Measurements from ENCODE around the gene ACAT1. TPM values are rescaled to one million over a fixed set of nuclear protein-coding genes. Genes with fewer than 3 reads are reported as not detected.

Gene ACAT1
- total RNA-seq, 2 experiments from 2014 or later: 13.8 to 18.5 TPM

GRCh38 chr11:108147150-108147549, 25.8 kb downstream of the ACAT1 start:
- TF ChIP-seq CTCF (IDR thresholded peaks at IDR 0.05): no peak
- intact Hi-C loops (cut with DNase I, micrococcal nuclease): no loop called here
- peaks cover 95% of the 10 kb centered on the region for H3K36me3 ChIP-seq (ENCODE audit: insufficient read depth, low read length)
- no peaks in the 10 kb centered on the region for H3K27me3 Mint-ChIP-seq
- ChIA-PET CTCF (no interaction called here), POLR2A (no interaction called here)
- no peak overlapping the region for H3K4me3 Mint-ChIP-seq
- H3K36me3 Mint-ChIP-seq (ENCODE audit: low read depth): peaks cover 97% of the 10 kb centered on the region
- ATAC-seq (ENCODE audit: poor library complexity): no peak
- H3K9me3 Mint-ChIP-seq: no peaks in the 10 kb centered on the region
- H3K9me3 ChIP-seq (ENCODE audit: control insufficient read depth in 1 of 2, insufficient read depth in 1 of 2, low read length in 2 of 2): no peaks in the 10 kb centered on the region
- H3K4me1 Mint-ChIP-seq (ENCODE audit: low read depth): peaks cover 11% of the 10 kb centered on the region
- no peak for DNase-seq
- peak overlapping the region; percentile 53 for H3K27ac Mint-ChIP-seq
- no peak overlapping the region for H3K4me3 ChIP-seq (ENCODE audit: low read length)
- no peaks in the 10 kb centered on the region for H3K4me1 ChIP-seq (ENCODE audit: insufficient read depth, low read length)
- H3K27me3 ChIP-seq (ENCODE audit: control insufficient read depth in 1 of 2, insufficient read depth in 2 of 2, low read length in 2 of 2): no peaks in the 10 kb centered on the region
- H3K27ac ChIP-seq (ENCODE audit: low read depth in 1 of 2, low read length in 2 of 2): no peak overlapping the region

GRCh38 chr11:108148556-108148955, 27.2 kb downstream of the ACAT1 start:
- Histone ChIP-seq H3K9me3 (ENCODE audit: control insufficient read depth in 1 of 2, insufficient read depth in 1 of 2, low read length in 2 of 2) (no peaks in the 10 kb centered on the region), H3K27me3 (ENCODE audit: control insufficient read depth in 1 of 2, insufficient read depth in 2 of 2, low read length in 2 of 2) (no peaks in the 10 kb centered on the region), H3K4me1 (ENCODE audit: insufficient read depth, low read length) (no peaks in the 10 kb centered on the region), H3K4me3 (ENCODE audit: low read length) (no peak overlapping the region), H3K27ac (ENCODE audit: low read depth in 1 of 2, low read length in 2 of 2) (no peak overlapping the region), H3K36me3 (ENCODE audit: insufficient read depth, low read length) (peaks cover 91% of the 10 kb centered on the region)
- ATAC-seq (ENCODE audit: poor library complexity) (no peak), DNase-seq (no peak)
- peaks cover 92% of the 10 kb centered on the region for H3K36me3 Mint-ChIP-seq (ENCODE audit: low read depth)
- peaks cover 11% of the 10 kb centered on the region for H3K4me1 Mint-ChIP-seq (ENCODE audit: low read depth)
- ChIA-PET POLR2A (interaction anchor here (0.7 kb wide), 1 partner anchor 9 kb away, joined by 3 read pairs; no protein-coding TSS in a partner anchor), CTCF (no interaction called here)
- no peak overlapping the region for H3K27ac Mint-ChIP-seq
- intact Hi-C loops (cut with DNase I, micrococcal nuclease): no loop called here
- no peak for TF ChIP-seq CTCF (IDR thresholded peaks at IDR 0.05)
- no peaks in the 10 kb centered on the region for H3K9me3 Mint-ChIP-seq
- no peak overlapping the region for H3K4me3 Mint-ChIP-seq
- H3K27me3 Mint-ChIP-seq: no peaks in the 10 kb centered on the region

GRCh38 chr11:108154591-108154990, 33.2 kb downstream of the ACAT1 start:
- CTCF ChIA-PET: interaction anchor here (1.2 kb wide), 1 partner anchor 8 kb away, joined by 3 read pairs; no protein-coding TSS in a partner anchor
- Mint-ChIP-seq H3K27me3 (no peaks in the 10 kb centered on the region), H3K4me3 (no peak overlapping the region), H3K9me3 (no peaks in the 10 kb centered on the region), H3K36me3 (ENCODE audit: low read depth) (peaks cover 91% of the 10 kb centered on the region), H3K4me1 (ENCODE audit: low read depth) (peaks cover 5% of the 10 kb centered on the region), H3K27ac (peak overlapping the region; percentile 55)
- POLR2A ChIA-PET: no interaction called here
- Histone ChIP-seq H3K27me3 (ENCODE audit: control insufficient read depth in 1 of 2, insufficient read depth in 2 of 2, low read length in 2 of 2) (no peaks in the 10 kb centered on the region), H3K9me3 (ENCODE audit: control insufficient read depth in 1 of 2, insufficient read depth in 1 of 2, low read length in 2 of 2) (no peaks in the 10 kb centered on the region), H3K4me1 (ENCODE audit: insufficient read depth, low read length) (no peaks in the 10 kb centered on the region), H3K27ac (ENCODE audit: low read depth in 1 of 2, low read length in 2 of 2) (no peak overlapping the region), H3K36me3 (ENCODE audit: insufficient read depth, low read length) (peaks cover 82% of the 10 kb centered on the region), H3K4me3 (ENCODE audit: low read length) (no peak overlapping the region)
- intact Hi-C loops (cut with DNase I, micrococcal nuclease): loop anchor here in 1 of 2 experiments (5.0 kb wide), 1 partner anchor 33 kb away; no protein-coding TSS in a partner anchor
- TF ChIP-seq CTCF (IDR thresholded peaks at IDR 0.05): no peak
- DNase-seq: no peak
- no peak for ATAC-seq (ENCODE audit: poor library complexity)

Measured in CD4-positive, alpha-beta T cell (primary cell).